Upper lobe of left lung (tissue), 6 donors: ENCODE measurements around the gene CHRNB1. TPM values are rescaled to one million over a fixed set of nuclear protein-coding genes. Genes with fewer than 3 reads are reported as not detected.
A peak's percentile ranks its signal among the peaks of the same experiment; 100 is the strongest.
"Not testable (repeated sequence)": the region's sequence is repeated elsewhere in the genome, so short reads cannot be mapped to it uniquely, and the experiment has no call there.

Source experiments
- ATAC-seq, 2 donors: fragments of 200-7000 bp; cut with Tn5 transposase; one replicate each; pipeline ENCODE4 v1.9.1; 2022; ENCODE audit warnings: mild to moderate bottlenecking in 2 of 2, moderate library complexity in 2 of 2; ENCODE audit not compliant: low FRiP score in 2 of 2
- DNase-seq, 2 donors: peaks; one replicate each; pipeline ENCODE4 v3.0.0-alpha.2; 2019 to 2020
- H3K27ac ChIP-seq, 4 donors: fragments of 200-600 bp; sonication (generic); one replicate each; pipeline ENCODE4 v1.5.1; 2016 to 2019
- H3K27me3 ChIP-seq, 4 donors: fragments of 200-600 bp; sonication (generic); one replicate each; pipeline ENCODE4 v1.5.1; 2017 to 2019
- H3K36me3 ChIP-seq, 4 donors: fragments of 200-600 bp; sonication (generic); one replicate each; pipeline ENCODE4 v1.5.1; 2016 to 2019
- H3K4me1 ChIP-seq, 4 donors: fragments of 200-600 bp; sonication (generic); one replicate each; pipeline ENCODE4 v1.5.1; 2018 to 2019
- H3K4me3 ChIP-seq, 4 donors: fragments of 200-600 bp; sonication (generic); one replicate each; pipeline ENCODE4 v1.5.1; 2017 to 2019; ENCODE audit warnings: mild to moderate bottlenecking in 2 of 4, moderate library complexity in 1 of 4
- H3K9me3 ChIP-seq, 4 donors: fragments of 200-600 bp; sonication (generic); one replicate each; pipeline ENCODE4 v1.5.1; 2018 to 2019
- EP300 ChIP-seq, 4 donors: sonication (generic); formaldehyde crosslinking; IDR thresholded peaks; one replicate each; pipeline ENCODE4 v1.5.1; 2017; ENCODE audit warnings: antibody characterized with exemption in 4 of 4, control low read depth in 2 of 4
- POLR2A ChIP-seq, 4 donors: fragments of 450-650 bp; IDR thresholded peaks; one replicate each; pipeline ENCODE4 v1.5.1; 2016 to 2017; ENCODE audit warnings: antibody characterized with exemption in 4 of 4, mild to moderate bottlenecking in 2 of 4
- POLR2AphosphoS5 ChIP-seq, 2 donors: sonication (generic); formaldehyde crosslinking; IDR thresholded peaks; one replicate each; pipeline ENCODE4 v1.5.1; 2017; ENCODE audit warnings: antibody characterized with exemption in 2 of 2
- WGBS, 2 donors: methylation state at CpG; one replicate each; pipeline ENCODE4 v1.1.5; 2017 to 2018; 5-methylcytosine and 5-hydroxymethylcytosine counted together
- total RNA-seq, 6 donors: library from RNA; depleted of rRNA in 4 of 6; stranded (reverse); fragments of >200 nt in 4 of 6; gene quantifications; one replicate each; pipeline versions ENCODE4 v1.1.0 to v1.2.1, GENCODE V29; 2016 to 2021
- TF ChIP-seq, protein P1 (sequence below), 6 experiments: fragments of 450-650 bp in 4 of 6; fragments of 200-600 bp in 2 of 6; sonication (generic) in 2 of 6; IDR thresholded peaks; one replicate each; pipeline ENCODE4 v1.5.1; 2016 to 2019; ENCODE audit warnings: antibody characterized with exemption in 6 of 6
- donor health status: DM: no; HTN: no; CAD: no; lungs with moderate emphysema.
- donor health status: DM: no; HTN: yes; CAD: no; lungs with severe emphysema.

The CHRNB1 gene
- total RNA-seq, 6 donors from 2014 or later, result 1.9 to 11.5 (median 7.0) TPM

DNA sequence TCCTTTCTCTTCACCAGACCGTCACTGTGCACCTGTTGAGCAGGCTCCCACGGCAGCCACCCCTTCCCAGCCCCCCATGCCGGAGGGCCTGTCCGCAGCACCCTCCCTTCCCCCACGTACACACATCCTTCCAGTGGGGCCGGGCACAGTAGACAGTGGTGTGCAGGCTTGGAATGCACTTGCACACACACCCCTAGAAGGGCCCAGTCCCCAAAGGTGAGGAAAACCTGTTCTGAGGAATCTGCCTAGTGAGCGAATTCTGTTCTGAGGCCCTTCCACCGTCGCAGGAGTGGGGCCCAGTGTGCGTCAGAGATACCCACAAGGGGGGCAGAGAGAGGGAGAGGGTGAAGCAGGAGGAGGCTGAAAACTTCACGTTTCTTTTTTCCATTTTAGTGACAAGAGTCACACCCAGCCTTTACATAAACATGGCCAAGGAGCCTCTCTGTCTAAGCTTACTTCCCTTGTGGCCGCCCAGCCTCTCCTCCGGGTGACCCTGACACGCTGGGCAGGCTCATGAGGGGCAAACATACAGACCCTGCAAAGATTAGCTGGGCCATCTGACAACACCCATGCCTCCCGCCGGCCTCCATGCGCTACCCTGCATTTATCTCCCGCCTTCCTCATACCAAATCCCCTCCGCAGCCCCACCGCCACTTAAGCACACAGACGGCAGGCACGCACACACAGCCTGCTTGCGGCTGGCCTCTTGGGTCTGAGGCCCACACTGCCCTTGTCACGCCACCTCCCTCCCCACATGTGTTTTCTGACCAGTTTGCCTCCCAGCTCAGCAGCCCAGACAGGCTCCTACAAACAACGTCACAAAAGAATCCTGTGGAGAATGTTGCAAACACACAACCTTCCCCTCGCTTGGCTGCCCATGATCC is 32.8 kb downstream of the CHRNB1 start:
- DNase-seq, result peak; percentile 54 to 64
- Histone ChIP-seq H3K27ac (peak overlapping the region; percentile 97 to 99 (median 98)), H3K9me3 (no peaks in the 10 kb centered on the region), H3K4me3 (peak overlapping the region; percentile 62 to 94 (median 86)), H3K4me1 (peaks cover 39 to 65% (median 42%) of the 10 kb centered on the region in 4 donors), H3K27me3 (no peaks in the 10 kb centered on the region), H3K36me3 (no peaks in the 10 kb centered on the region)
- peak in 1 of 2 donors; percentile 7 for TF ChIP-seq POLR2AphosphoS5 (IDR thresholded peaks at IDR 0.05)
- TF ChIP-seq POLR2A (IDR thresholded peaks at IDR 0.05), result peak in 2 of 4 donors; percentile 20 to 65
- TF ChIP-seq EP300 (IDR thresholded peaks at IDR 0.05), result no peak
- TF ChIP-seq, protein P1, sequence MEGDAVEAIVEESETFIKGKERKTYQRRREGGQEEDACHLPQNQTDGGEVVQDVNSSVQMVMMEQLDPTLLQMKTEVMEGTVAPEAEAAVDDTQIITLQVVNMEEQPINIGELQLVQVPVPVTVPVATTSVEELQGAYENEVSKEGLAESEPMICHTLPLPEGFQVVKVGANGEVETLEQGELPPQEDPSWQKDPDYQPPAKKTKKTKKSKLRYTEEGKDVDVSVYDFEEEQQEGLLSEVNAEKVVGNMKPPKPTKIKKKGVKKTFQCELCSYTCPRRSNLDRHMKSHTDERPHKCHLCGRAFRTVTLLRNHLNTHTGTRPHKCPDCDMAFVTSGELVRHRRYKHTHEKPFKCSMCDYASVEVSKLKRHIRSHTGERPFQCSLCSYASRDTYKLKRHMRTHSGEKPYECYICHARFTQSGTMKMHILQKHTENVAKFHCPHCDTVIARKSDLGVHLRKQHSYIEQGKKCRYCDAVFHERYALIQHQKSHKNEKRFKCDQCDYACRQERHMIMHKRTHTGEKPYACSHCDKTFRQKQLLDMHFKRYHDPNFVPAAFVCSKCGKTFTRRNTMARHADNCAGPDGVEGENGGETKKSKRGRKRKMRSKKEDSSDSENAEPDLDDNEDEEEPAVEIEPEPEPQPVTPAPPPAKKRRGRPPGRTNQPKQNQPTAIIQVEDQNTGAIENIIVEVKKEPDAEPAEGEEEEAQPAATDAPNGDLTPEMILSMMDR (IDR thresholded peaks at IDR 0.05), result peak in 1 of 6 experiments; percentile 3
- WGBS, 2 donors, result 10 to 20% methylated on average over 25 to 26 of the region's 26 CpGs
- ATAC-seq, result peak; percentile 38 to 81

DNA sequence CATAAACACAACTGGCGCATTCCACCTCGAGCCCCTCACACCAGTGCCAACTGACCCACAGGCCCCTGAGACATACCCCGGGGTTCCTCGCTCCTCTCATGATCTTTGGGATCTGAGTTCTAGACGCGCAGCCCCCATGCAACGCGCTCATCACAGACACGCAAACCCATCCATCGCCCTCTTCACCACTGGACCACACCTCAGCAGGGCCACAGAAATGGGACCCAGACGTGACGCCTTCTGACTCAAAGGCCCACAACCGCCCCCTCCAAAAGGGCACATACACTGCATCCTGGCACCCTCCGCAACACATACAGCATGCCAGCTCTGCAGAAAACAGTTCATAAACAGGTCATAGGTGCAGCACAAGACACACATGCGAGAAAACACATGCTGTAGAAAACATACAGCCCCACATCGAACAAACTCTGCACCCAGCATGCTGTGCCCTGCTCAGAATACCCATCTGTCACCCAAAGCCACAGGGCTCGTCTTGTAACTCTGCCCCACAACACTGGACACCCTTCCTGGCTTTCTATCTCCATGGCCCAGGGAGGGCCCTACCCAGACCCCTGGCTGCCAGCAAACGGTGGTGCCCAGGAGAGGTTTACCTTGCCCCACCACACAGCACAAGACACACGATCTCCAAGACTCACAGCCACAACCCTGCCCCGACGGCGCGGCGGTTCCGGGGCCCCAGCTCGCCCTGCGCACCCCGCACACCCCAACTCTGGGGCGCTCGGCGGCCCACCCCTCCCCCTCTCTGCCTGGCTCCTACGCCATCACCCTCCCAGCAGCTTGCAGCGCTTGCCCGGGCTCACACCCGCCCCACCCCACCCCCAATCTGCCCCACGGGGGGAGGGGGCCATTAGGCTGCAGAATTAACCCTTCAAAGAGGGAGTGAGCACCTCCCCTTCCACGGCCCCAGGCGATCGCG is 33.7 kb downstream of the CHRNB1 start:
- DNase-seq (peak; percentile 61 to 91), ATAC-seq (peak; percentile 2 to 42)
- Histone ChIP-seq H3K4me1 (peaks cover 39 to 67% (median 49%) of the 10 kb centered on the region in 4 donors), H3K27me3 (no peaks in the 10 kb centered on the region), H3K9me3 (no peaks in the 10 kb centered on the region), H3K27ac (peak overlapping the region; percentile 97 to 99 (median 98)), H3K4me3 (peak overlapping the region; percentile 62 to 94 (median 86)), H3K36me3 (no peaks in the 10 kb centered on the region)
- TF ChIP-seq, protein P1 (IDR thresholded peaks at IDR 0.05), result peak in 1 of 6 experiments; percentile 7
- no peak for TF ChIP-seq POLR2A (IDR thresholded peaks at IDR 0.05)
- WGBS, 2 donors, result 18 to 34% methylated on average over 18 to 32 of the region's 40 CpGs

DNA sequence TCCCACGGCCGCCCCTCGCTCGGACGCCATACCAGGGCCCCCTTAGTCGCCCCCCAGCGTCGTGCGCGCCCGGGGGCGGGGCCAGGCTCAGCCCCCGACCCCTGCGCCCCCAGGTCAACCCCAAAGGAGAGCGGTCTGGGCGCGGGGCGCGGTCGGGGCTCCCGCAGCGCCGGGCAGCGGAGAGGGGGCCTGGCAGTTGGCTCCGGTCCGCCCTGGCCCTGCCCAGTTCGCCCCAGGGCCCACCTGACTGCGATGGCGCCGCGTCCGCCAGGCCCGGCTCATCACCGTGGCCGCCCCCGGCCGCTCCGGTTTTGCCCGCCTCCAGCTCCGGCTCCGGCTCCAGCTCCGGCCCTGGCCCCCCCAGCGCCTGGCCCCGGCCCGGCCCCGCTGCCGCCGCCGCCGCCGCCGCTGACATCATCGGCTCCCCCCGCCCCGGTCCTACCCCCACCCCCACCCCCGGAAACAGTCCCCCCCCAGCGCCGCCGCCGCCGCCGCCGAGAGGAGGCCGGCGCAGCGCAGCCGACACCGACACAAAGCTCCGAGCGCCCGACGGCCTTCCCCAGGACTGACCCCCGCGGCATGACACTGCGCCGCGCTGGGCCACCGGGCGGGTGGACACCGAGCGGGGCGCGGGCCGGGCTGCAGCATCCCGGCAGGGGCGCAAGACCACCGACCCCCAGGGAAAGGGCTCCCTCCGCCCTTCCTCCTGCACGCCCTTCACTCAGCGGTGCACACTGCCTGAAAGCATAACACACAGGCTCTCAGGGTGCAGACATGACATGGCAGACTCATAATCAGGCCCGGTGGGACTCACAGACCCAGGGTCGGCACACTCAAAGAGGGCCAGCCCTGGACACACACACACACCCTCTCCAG is 34.6 kb downstream of the CHRNB1 start, which contains the start of gene ZBTB4:
Gene ZBTB4 (minus strand): TSS at position 419 of the 876 bp plus-strand sequence. CDS start 12,830 bp downstream, outside the sequence.
- TF ChIP-seq POLR2A (IDR thresholded peaks at IDR 0.05) (peak in 3 of 4 donors; percentile 58 to 81 (median 75)), EP300 (IDR thresholded peaks at IDR 0.05) (no peak), POLR2AphosphoS5 (IDR thresholded peaks at IDR 0.05) (peak; percentile 18 to 69)
- TF ChIP-seq, protein P1 (IDR thresholded peaks at IDR 0.05), result no peak
- Histone ChIP-seq H3K9me3 (no peaks in the 10 kb centered on the region), H3K27ac (peak within 1 kb of the TSS; percentile 97 to 99 (median 98)), H3K27me3 (no peaks in the 10 kb centered on the region), H3K36me3 (no peaks in the 10 kb centered on the region), H3K4me3 (peak within 1 kb of the TSS; percentile 62 to 94 (median 86)), H3K4me1 (peaks cover 39 to 58% (median 47%) of the 10 kb centered on the region in 4 donors)
- peak; percentile 66 to 94 for DNase-seq
- 0% methylated on average over 2 of the region's 92 CpGs for WGBS, 2 donors
- peak in 1 of 2 donors; percentile 31 for ATAC-seq

DNA sequence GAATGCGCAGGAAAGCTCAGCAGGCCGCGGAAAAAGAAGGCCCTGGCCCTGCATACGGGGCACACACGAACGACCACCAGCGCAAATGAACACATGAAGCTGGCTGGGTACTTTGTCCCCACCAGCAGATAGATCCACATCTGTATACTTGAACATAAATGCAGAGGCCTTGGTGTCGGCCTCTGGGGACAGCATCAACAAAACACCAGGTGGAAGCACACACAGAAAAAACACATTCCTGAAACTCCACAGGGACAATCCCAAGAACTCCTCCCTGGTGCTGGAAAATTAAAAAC is 35.2 kb downstream of the CHRNB1 start:
- peak overlapping the region; percentile 97 to 99 (median 98) for H3K27ac ChIP-seq
- no peak for TF ChIP-seq POLR2A (IDR thresholded peaks at IDR 0.05)
- TF ChIP-seq, protein P1 (IDR thresholded peaks at IDR 0.05), result peak in 1 of 6 experiments; percentile 11
- ATAC-seq (no peak), DNase-seq (no peak)
- H3K36me3 ChIP-seq, result no peaks in the 10 kb centered on the region
- H3K4me3 ChIP-seq, result peak overlapping the region; percentile 62 to 94 (median 86)
- 7% methylated on average over 8 of the region's 8 CpGs; no CpG with 5 or more reads in 1 of the 2 donors for WGBS, 2 donors
- H3K27me3 ChIP-seq, result no peaks in the 10 kb centered on the region
- H3K4me1 ChIP-seq, result peaks cover 37 to 55% (median 43%) of the 10 kb centered on the region in 4 donors
- no peaks in the 10 kb centered on the region for H3K9me3 ChIP-seq

DNA sequence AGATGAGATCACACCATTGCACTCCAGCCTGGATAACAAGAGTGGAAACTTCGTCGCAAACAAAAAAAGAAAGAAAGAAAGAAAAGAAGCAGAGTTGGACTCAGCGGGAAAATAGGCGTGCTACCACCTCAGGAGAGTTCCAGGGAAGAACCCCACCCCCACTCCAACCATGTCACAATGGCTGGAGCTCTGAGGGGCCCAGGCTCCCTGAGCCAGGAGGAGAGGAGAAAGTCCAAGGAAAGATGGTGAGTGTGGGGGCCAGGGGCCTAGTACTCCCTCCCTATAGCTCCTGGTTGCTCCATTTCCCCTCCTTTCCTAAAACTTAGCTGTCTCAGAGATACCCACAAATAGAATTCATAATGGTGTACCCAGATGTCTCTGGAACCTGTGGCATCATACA is 36.4 kb downstream of the CHRNB1 start, which contains the start of gene SLC35G6:
Gene SLC35G6 (plus strand): TSS at position 172 of the 400 bp plus-strand sequence. CDS start 71 bp downstream, at position 243.
- H3K4me1 ChIP-seq, result peaks cover 32 to 55% (median 43%) of the 10 kb centered on the region in 4 donors
- not testable (repeated sequence) for ATAC-seq, DNase-seq, H3K9me3 ChIP-seq, H3K27me3 ChIP-seq, H3K36me3 ChIP-seq
- 86 to 93% methylated on average over 4 of the region's 4 CpGs for WGBS, 2 donors
- peak within 1 kb of the TSS in 2 of 4 donors; percentile 62 to 94 for H3K4me3 ChIP-seq
- peak within 1 kb of the TSS; percentile 97 to 100 (median 98) for H3K27ac ChIP-seq

DNA sequence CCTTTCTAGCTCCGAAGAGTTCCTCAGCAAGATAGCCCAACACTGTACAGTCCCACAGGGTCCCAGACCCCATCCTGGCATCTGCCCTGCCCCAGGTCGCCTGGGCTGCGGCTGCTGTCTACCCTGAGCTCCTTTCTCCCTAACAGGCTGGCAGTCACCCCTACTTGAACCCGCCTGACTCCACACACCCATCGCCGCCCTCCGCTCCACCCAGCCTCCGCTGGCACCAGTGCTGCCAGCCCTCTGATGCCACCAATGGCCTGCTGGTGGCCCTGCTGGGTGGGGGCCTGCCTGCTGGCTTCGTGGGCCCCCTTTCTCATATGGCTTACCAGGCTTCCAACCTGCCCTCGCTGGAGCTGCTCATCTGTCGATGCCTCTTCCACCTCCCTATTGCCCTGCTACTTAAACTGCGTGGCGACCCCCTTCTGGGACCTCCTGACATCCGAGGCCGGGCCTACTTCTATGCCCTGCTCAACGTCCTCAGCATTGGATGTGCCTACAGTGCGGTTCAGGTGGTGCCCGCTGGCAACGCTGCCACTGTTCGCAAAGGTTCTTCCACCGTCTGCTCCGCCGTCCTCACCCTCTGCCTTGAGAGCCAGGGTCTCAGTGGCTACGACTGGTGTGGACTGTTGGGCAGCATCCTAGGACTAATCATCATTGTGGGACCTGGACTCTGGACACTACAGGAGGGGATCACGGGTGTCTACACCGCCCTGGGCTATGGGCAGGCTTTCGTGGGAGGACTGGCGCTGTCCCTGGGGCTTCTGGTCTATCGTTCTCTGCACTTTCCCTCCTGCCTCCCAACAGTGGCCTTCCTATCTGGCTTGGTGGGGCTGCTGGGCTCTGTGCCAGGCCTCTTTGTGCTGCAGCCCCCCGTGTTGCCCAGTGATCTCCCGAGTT is 37.2 kb downstream of the CHRNB1 start:
- Histone ChIP-seq H3K4me1 (peaks cover 32 to 55% (median 43%) of the 10 kb centered on the region in 4 donors), H3K27ac (peak overlapping the region in 3 of 4 donors; percentile 11 to 100 (median 98))
- WGBS, 2 donors, result 90 to 94% methylated on average over 24 to 29 of the region's 31 CpGs
- not testable (repeated sequence) for H3K27me3 ChIP-seq, H3K36me3 ChIP-seq, H3K4me3 ChIP-seq, H3K9me3 ChIP-seq, ATAC-seq
- DNase-seq, result peak in 1 of 2 donors; percentile 80
